Measurements from ENCODE around the gene CYP4F12. TPM values are rescaled to one million over a fixed set of nuclear protein-coding genes. Genes with fewer than 3 reads are reported as not detected.
"Not testable (repeated sequence)": the region's sequence is repeated elsewhere in the genome, so short reads cannot be mapped to it uniquely, and the experiment has no call there.

The CYP4F12 gene
- total and polyA plus RNA-seq, 2 experiments from 2014 or later: not detected

DNA sequence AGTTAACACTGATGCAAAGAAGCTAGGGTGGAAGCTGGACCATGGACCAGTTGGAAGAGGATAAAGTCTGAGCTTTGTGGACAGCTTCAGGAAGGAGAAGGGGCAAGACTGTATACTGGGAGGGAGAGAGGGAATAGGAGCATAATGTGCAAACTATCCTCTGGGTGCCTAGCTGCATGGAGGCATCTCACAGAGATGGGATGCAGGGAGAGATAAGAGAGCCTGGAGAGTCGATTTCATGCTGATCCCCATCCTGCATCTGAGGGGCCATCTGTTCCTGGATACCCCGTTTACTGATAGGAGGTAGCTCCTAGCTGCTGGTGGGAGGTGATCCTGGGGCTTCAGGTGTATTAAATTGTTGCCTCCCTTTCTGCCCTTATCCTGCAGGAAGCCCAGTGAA lies 23.4 kb upstream of the CYP4F12 start:
- ATAC-seq: no peak

DNA sequence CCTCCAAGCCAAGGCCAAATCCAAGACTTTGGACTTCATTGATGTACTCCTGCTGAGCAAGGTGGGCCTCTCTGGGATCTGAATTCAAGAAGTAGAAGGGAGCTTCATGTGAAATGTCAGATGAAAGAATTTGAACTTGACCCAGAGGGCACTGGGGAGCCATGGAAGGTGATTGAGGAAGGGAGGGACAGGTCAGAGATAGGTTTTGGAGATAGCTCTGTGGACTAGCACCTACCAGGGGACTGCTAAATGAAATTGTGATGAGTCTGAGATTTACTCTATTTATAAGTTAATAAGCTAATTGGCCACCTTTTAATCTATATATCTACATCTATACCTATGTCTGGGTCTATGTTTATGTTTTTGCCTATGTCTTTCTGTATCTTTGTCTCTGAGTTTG lies 22.8 kb upstream of the CYP4F12 start:
- not testable (repeated sequence) for H3K4me1 Mint-ChIP-seq; H3K4me1 ChIP-seq (ENCODE audit: insufficient read depth); H3K79me2 ChIP-seq (replicated peaks; ENCODE audit: insufficient read depth); H3K4me3 ChIP-seq; H3K36me3 ChIP-seq (ENCODE audit: insufficient read depth); H3K4me3 Mint-ChIP-seq; H3F3A ChIP-seq (replicated peaks; ENCODE audit: low read depth); DNase-seq (ENCODE audit: low spot score); H3K27ac Mint-ChIP-seq; ATAC-seq; H3K27ac ChIP-seq (ENCODE audit: low read depth); H3K9me2 ChIP-seq (ENCODE audit: insufficient read depth); H4K20me1 ChIP-seq (replicated peaks; ENCODE audit: insufficient read depth); H2AFZ ChIP-seq; H3K4me2 ChIP-seq; H3K27me3 Mint-ChIP-seq (ENCODE audit: insufficient read depth, low read depth, poor library complexity); H3K27me3 ChIP-seq (ENCODE audit: insufficient read depth)
- Mint-ChIP-seq H3K9me3 (peaks cover 97% of the 10 kb centered on the region), H3K36me3 (ENCODE audit: low read depth) (peaks cover 57% of the 10 kb centered on the region)

More for the DNA sequence above, 23.4 kb upstream of the CYP4F12 start:
- Histone ChIP-seq H3K4me3 (no peak overlapping the region), H3K27me3 (ENCODE audit: insufficient read depth) (no peaks in the 10 kb centered on the region), H3K27ac (ENCODE audit: low read depth) (no peak overlapping the region), H3K4me1 (ENCODE audit: insufficient read depth) (no peaks in the 10 kb centered on the region), H3K4me2 (no peak overlapping the region), H3K9me2 (ENCODE audit: insufficient read depth) (no peaks in the 10 kb centered on the region), H3K79me2 (replicated peaks; ENCODE audit: insufficient read depth) (no peaks in the 10 kb centered on the region), H3K36me3 (ENCODE audit: insufficient read depth) (no peaks in the 10 kb centered on the region), H2AFZ (no peak overlapping the region), H4K20me1 (replicated peaks; ENCODE audit: insufficient read depth) (no peaks in the 10 kb centered on the region), H3F3A (replicated peaks; ENCODE audit: low read depth) (no peaks in the 10 kb centered on the region)
- DNase-seq (ENCODE audit: low spot score): no peak
- no peak overlapping the region for H3K4me3 Mint-ChIP-seq
- TF ChIP-seq ZNF331 (CRISPR knock-in tag; IDR thresholded peaks at IDR 0.05; ENCODE audit: low read depth) (no peak), STAT1 (IDR thresholded peaks at IDR 0.05; ENCODE audit: unreplicated experiment) (no peak), ZNF114 (CRISPR knock-in tag; IDR thresholded peaks at IDR 0.05) (no peak), EZH2 (IDR thresholded peaks at IDR 0.05; ENCODE audit: low read depth, unreplicated experiment) (no peak), JUNB (IDR thresholded peaks at IDR 0.05; ENCODE audit: unreplicated experiment) (no peak)
- TF ChIP-seq, protein P1, sequence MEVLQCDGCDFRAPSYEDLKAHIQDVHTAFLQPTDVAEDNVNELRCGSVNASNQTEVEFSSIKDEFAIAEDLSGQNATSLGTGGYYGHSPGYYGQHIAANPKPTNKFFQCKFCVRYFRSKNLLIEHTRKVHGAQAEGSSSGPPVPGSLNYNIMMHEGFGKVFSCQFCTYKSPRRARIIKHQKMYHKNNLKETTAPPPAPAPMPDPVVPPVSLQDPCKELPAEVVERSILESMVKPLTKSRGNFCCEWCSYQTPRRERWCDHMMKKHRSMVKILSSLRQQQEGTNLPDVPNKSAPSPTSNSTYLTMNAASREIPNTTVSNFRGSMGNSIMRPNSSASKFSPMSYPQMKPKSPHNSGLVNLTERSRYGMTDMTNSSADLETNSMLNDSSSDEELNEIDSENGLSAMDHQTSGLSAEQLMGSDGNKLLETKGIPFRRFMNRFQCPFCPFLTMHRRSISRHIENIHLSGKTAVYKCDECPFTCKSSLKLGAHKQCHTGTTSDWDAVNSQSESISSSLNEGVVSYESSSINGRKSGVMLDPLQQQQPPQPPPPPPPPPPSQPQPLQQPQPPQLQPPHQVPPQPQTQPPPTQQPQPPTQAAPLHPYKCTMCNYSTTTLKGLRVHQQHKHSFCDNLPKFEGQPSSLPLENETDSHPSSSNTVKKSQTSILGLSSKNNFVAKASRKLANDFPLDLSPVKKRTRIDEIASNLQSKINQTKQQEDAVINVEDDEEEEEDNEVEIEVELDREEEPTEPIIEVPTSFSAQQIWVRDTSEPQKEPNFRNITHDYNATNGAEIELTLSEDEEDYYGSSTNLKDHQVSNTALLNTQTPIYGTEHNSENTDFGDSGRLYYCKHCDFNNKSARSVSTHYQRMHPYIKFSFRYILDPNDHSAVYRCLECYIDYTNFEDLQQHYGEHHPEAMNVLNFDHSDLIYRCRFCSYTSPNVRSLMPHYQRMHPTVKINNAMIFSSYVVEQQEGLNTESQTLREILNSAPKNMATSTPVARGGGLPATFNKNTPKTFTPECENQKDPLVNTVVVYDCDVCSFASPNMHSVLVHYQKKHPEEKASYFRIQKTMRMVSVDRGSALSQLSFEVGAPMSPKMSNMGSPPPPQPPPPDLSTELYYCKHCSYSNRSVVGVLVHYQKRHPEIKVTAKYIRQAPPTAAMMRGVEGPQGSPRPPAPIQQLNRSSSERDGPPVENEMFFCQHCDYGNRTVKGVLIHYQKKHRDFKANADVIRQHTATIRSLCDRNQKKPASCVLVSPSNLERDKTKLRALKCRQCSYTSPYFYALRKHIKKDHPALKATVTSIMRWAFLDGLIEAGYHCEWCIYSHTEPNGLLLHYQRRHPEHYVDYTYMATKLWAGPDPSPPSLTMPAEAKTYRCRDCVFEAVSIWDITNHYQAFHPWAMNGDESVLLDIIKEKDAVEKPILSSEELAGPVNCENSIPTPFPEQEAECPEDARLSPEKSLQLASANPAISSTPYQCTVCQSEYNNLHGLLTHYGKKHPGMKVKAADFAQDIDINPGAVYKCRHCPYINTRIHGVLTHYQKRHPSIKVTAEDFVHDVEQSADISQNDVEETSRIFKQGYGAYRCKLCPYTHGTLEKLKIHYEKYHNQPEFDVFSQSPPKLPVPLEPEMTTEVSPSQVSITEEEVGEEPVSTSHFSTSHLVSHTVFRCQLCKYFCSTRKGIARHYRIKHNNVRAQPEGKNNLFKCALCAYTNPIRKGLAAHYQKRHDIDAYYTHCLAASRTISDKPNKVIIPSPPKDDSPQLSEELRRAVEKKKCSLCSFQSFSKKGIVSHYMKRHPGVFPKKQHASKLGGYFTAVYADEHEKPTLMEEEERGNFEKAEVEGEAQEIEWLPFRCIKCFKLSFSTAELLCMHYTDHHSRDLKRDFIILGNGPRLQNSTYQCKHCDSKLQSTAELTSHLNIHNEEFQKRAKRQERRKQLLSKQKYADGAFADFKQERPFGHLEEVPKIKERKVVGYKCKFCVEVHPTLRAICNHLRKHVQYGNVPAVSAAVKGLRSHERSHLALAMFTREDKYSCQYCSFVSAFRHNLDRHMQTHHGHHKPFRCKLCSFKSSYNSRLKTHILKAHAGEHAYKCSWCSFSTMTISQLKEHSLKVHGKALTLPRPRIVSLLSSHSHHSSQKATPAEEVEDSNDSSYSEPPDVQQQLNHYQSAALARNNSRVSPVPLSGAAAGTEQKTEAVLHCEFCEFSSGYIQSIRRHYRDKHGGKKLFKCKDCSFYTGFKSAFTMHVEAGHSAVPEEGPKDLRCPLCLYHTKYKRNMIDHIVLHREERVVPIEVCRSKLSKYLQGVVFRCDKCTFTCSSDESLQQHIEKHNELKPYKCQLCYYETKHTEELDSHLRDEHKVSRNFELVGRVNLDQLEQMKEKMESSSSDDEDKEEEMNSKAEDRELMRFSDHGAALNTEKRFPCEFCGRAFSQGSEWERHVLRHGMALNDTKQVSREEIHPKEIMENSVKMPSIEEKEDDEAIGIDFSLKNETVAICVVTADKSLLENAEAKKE (CRISPR knock-in tag; IDR thresholded peaks at IDR 0.05): no peak
- H3K4me1 Mint-ChIP-seq: no peaks in the 10 kb centered on the region
- H3K36me3 Mint-ChIP-seq (ENCODE audit: low read depth): peaks cover 60% of the 10 kb centered on the region
- peaks cover 8% of the 10 kb centered on the region for H3K27me3 Mint-ChIP-seq (ENCODE audit: insufficient read depth, low read depth, poor library complexity)
- H3K27ac Mint-ChIP-seq: no peak overlapping the region
- peaks cover 97% of the 10 kb centered on the region for H3K9me3 Mint-ChIP-seq
